Ishikawa (cell line): ENCODE data around the gene ATXN7.

Experiments used
- CEBPB ChIP-seq: IDR thresholded peaks from 2 replicates; pipeline ENCODE4 v1.6.1; 2012
- CREB1 ChIP-seq: IDR thresholded peaks from 2 replicates; pipeline ENCODE4 v1.6.1; 2012; ENCODE audit warnings: low read depth
- EGR1 ChIP-seq: IDR thresholded peaks from 2 replicates; pipeline ENCODE4 v1.6.1; 2012
- EP300 ChIP-seq: IDR thresholded peaks from 2 replicates; pipeline ENCODE4 v1.6.1; 2012; ENCODE audit warnings: borderline replicate concordance
- FOXM1 ChIP-seq: IDR thresholded peaks from 2 replicates; pipeline ENCODE4 v1.6.1; 2012; ENCODE audit warnings: low read depth, borderline replicate concordance
- NFIC ChIP-seq: IDR thresholded peaks from 2 replicates; pipeline ENCODE4 v1.6.1; 2012
- RAD21 ChIP-seq: IDR thresholded peaks from 2 replicates; pipeline ENCODE4 v1.6.1; 2012; ENCODE audit warnings: low read depth
- TAF1 ChIP-seq: IDR thresholded peaks from 2 replicates; pipeline ENCODE4 v1.6.1; 2012; ENCODE audit warnings: low read depth, mild to moderate bottlenecking
- TCF12 ChIP-seq: IDR thresholded peaks from 2 replicates; pipeline ENCODE4 v1.6.1; 2012; ENCODE audit warnings: low read depth
- TEAD4 ChIP-seq: IDR thresholded peaks from 2 replicates; pipeline ENCODE4 v1.6.1; 2012
- YY1 ChIP-seq: IDR thresholded peaks from 2 replicates; pipeline ENCODE4 v1.6.1; 2012; ENCODE audit warnings: low read depth
- ZBTB7A ChIP-seq: IDR thresholded peaks from 2 replicates; pipeline ENCODE4 v1.6.1; 2012; ENCODE audit warnings: low read depth
- TF ChIP-seq, protein P1 (sequence below): IDR thresholded peaks from 2 replicates; pipeline ENCODE4 v1.6.1; 2012
- TF ChIP-seq, protein P2 (sequence below): IDR thresholded peaks from 2 replicates; pipeline ENCODE4 v1.6.1; 2012
- TF ChIP-seq, protein P3 (sequence below): IDR thresholded peaks from 2 replicates; pipeline ENCODE4 v1.6.1; 2012; ENCODE audit warnings: low read depth, mild to moderate bottlenecking

ATXN7 gene

DNA sequence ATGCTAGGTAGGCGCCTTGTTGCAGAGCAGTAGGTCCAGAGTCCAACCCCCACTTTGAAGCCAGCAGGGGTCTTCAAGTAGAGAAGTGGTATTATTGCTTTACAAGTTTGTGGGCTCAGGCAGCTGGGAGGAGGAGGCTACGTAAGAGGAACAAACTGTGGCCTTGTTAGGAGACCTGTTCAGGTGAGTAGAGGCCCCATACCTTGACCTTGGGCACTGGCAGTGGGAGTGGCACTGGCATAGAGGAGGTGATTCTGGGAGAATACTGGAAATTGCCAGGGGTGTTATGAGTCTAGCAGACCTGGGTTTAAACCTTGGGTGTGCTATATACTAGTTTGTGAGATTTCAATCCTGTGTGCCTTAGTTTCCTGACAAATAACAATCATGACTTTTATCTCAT, 83.1 kb downstream of the ATXN7 start:
- TF ChIP-seq NFIC (no peak), TEAD4 (no peak), TAF1 (no peak), ZBTB7A (no peak), EP300 (no peak), CREB1 (no peak), CEBPB (no peak), YY1 (no peak), RAD21 (no peak)
- TF ChIP-seq, protein P1, sequence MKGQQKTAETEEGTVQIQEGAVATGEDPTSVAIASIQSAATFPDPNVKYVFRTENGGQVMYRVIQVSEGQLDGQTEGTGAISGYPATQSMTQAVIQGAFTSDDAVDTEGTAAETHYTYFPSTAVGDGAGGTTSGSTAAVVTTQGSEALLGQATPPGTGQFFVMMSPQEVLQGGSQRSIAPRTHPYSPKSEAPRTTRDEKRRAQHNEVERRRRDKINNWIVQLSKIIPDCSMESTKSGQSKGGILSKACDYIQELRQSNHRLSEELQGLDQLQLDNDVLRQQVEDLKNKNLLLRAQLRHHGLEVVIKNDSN = no peak

DNA sequence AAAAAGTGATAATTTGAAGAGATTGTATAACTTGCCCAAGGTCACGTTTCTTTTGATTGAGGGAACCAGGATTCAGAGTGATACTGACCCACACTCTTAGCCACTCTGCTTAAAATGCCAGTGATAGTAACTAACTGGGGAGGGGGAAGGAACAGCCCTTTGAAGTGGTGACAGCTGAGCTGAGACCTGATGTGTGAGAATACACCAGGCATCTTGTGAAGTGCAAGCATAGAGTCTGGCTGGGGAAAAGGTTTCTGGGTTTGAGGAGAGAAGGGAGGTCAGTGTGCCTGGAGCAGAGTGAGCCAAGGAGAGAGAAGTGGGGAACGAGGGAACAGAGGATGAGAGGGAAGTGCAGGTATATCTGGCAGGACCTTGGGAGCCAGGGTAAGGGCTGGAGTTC, 83.9 kb downstream of the ATXN7 start:
- TF ChIP-seq, protein P1 = no peak
- TF ChIP-seq TCF12 (no peak), NFIC (no peak), CEBPB (no peak), EGR1 (no peak), TEAD4 (no peak), RAD21 (no peak), EP300 (no peak), CREB1 (no peak), TAF1 (no peak), YY1 (no peak), FOXM1 (no peak), ZBTB7A (no peak)
- TF ChIP-seq, protein P2, sequence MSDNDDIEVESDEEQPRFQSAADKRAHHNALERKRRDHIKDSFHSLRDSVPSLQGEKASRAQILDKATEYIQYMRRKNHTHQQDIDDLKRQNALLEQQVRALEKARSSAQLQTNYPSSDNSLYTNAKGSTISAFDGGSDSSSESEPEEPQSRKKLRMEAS = no peak
- TF ChIP-seq, protein P3, sequence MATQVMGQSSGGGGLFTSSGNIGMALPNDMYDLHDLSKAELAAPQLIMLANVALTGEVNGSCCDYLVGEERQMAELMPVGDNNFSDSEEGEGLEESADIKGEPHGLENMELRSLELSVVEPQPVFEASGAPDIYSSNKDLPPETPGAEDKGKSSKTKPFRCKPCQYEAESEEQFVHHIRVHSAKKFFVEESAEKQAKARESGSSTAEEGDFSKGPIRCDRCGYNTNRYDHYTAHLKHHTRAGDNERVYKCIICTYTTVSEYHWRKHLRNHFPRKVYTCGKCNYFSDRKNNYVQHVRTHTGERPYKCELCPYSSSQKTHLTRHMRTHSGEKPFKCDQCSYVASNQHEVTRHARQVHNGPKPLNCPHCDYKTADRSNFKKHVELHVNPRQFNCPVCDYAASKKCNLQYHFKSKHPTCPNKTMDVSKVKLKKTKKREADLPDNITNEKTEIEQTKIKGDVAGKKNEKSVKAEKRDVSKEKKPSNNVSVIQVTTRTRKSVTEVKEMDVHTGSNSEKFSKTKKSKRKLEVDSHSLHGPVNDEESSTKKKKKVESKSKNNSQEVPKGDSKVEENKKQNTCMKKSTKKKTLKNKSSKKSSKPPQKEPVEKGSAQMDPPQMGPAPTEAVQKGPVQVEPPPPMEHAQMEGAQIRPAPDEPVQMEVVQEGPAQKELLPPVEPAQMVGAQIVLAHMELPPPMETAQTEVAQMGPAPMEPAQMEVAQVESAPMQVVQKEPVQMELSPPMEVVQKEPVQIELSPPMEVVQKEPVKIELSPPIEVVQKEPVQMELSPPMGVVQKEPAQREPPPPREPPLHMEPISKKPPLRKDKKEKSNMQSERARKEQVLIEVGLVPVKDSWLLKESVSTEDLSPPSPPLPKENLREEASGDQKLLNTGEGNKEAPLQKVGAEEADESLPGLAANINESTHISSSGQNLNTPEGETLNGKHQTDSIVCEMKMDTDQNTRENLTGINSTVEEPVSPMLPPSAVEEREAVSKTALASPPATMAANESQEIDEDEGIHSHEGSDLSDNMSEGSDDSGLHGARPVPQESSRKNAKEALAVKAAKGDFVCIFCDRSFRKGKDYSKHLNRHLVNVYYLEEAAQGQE = no peak

DNA sequence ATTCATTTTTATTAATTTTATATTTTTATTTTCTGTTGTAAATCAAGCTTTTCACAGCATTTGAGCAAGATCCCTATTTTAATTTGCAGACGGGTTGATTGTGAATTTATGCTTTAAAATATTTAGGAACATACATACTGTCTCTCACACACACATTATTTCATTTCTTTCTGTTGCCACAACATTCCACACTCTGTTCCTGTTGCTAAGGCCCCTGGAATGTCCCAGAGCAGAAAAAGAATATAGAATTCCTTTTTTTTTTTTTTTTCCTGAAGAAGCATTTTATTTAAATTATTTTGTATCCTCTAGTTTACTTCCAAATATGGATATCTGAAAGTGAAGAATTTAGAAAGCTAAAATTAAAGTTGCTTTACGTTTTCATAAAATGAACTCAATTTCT, 85.3 kb downstream of the ATXN7 start:
- TF ChIP-seq, protein P1 = no peak
- no peak for TF ChIP-seq ZBTB7A
- TF ChIP-seq TEAD4 = no peak
- no peak for TF ChIP-seq NFIC
- no peak for TF ChIP-seq CREB1
- TF ChIP-seq, protein P2 = no peak
- no peak for TF ChIP-seq RAD21
- no peak for TF ChIP-seq TAF1
- no peak for TF ChIP-seq FOXM1
- no peak for TF ChIP-seq EP300
- no peak for TF ChIP-seq YY1
- TF ChIP-seq, protein P3 = no peak
- no peak for TF ChIP-seq EGR1
- TF ChIP-seq CEBPB = no peak
- TF ChIP-seq TCF12 = no peak

DNA sequence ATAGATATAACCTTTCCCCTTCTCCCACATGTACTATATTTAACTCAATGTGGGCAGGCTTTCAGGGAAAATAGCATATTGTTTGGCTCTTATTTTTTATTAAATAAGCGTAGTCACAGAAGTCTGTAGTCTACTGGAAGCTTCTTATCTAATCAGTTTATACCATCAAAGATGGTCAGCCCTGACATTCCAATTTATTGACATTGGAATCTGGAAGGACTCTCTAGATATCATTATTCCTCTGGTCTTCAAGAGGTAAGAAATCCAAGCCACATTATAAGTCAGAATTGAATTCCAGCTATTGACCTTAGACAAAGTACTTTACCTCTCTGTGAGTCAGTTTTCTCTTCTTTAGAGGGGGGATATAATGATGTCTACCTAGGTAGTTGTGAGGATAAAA, 87.0 kb downstream of the ATXN7 start:
- TF ChIP-seq NFIC (no peak), RAD21 (no peak)
- TF ChIP-seq, protein P1 = no peak

DNA sequence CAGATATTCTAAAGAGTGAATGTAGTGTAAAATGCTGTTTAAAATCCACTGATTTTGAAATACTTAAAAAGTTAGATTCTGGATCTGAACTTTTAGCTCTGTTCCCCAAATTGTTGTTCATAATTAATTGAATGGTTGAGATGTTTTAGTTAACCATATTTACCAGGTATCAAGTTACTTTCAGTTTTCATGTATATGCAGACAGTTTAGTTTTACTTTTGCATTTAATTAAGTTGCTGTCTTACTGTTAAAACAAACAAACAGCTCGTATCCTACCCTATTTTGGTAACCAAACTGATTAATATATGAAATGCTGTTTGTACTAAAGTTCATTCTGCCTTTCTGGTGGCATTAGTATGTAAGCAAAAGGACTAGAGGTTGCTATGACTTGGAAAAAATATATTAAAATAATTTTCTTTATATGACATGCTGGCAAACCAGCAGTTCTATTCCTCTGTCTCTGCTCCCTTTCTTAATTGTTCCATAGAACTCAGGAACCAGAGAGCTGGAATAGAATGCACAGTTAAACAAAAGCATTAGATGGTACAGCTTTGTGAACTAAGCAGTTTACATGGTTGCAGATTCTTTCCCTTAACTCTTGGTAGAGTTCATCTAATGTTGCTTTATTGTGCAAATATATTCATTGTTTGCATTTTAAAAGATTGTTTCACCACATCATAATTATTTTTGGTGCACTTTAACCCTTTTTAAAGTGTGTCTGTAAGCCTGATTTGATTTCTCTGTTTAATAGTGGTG, 88.0 kb downstream of the ATXN7 start:
- TF ChIP-seq TAF1 (no peak), FOXM1 (no peak), TEAD4 (no peak), EGR1 (no peak), RAD21 (no peak), CEBPB (no peak), CREB1 (no peak), YY1 (no peak), EP300 (no peak), ZBTB7A (no peak), TCF12 (no peak), NFIC (no peak)
- TF ChIP-seq, protein P3 = no peak
- TF ChIP-seq, protein P1 = no peak
- TF ChIP-seq, protein P2 = no peak
